A673 (cell line): ENCODE measurements around the gene SLC50A1.

Source experiments
- EZH2 ChIP-seq: fragments of 200-600 bp; sonication (generic); IDR thresholded peaks from 2 replicates; pipeline ENCODE4 v1.6.1; 2017; ENCODE audit warnings: borderline replicate concordance, low read depth, mild to moderate bottlenecking, mixed read lengths, antibody characterized with exemption, low read length; ENCODE audit not compliant: poor library complexity, severe bottlenecking
- TF ChIP-seq, protein P1 (sequence below): fragments of 300-800, 200-600 bp; sonication (generic); conservative IDR thresholded peaks from 2 replicates; pipeline ENCODE4 v1.5.1; 2017; ENCODE audit warnings: low read depth, mild to moderate bottlenecking, antibody characterized with exemption, low read length, moderate library complexity, mixed read lengths

GRCh38 chr1:155176544-155177071 is 41.0 kb downstream of the SLC50A1 start:
- TF ChIP-seq, protein P1, sequence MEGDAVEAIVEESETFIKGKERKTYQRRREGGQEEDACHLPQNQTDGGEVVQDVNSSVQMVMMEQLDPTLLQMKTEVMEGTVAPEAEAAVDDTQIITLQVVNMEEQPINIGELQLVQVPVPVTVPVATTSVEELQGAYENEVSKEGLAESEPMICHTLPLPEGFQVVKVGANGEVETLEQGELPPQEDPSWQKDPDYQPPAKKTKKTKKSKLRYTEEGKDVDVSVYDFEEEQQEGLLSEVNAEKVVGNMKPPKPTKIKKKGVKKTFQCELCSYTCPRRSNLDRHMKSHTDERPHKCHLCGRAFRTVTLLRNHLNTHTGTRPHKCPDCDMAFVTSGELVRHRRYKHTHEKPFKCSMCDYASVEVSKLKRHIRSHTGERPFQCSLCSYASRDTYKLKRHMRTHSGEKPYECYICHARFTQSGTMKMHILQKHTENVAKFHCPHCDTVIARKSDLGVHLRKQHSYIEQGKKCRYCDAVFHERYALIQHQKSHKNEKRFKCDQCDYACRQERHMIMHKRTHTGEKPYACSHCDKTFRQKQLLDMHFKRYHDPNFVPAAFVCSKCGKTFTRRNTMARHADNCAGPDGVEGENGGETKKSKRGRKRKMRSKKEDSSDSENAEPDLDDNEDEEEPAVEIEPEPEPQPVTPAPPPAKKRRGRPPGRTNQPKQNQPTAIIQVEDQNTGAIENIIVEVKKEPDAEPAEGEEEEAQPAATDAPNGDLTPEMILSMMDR, result peak; percentile 95
- TF ChIP-seq EZH2, result no peak
